HG02973 (cell line): ENCODE data around the gene SIGLEC6.

ENCODE experiments used
- ATAC-seq: cut with Tn5 transposase; IDR thresholded peaks from one replicate; pipeline ENCODE4 v1.9.1; 2021; ENCODE audit warnings: moderate library complexity; ENCODE audit not compliant: unreplicated experiment

The SIGLEC6 gene

GRCh38 chr19:51548891-51549305, 17.4 kb upstream of the SIGLEC6 start:
- no peak for ATAC-seq

DNA sequence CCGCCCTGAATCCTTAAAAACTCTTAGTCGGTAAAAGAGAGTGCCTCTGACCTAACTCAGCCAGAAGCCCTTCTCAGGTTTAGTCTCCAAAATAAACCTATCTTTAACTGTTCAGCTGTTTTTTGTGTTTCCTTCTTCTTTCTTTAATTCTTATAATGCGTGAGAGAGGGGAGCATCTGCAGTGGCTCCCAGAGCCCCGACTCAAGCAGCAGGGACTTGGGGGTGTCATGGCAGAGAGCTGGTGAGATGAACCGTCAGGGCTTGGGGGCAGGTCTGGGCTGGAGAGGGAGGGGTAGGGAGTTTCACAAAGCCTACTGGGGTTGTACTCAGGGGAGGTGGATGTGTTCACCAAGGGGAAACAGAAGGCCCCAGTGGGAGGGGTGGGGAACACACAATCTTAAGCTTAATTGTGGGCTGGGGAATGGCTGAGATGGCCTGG, 16.8 kb upstream of the SIGLEC6 start:
- ATAC-seq, result no peak

- no peak for ATAC-seq
Observed at GRCh38 chr19:51547397-51548212, 16.1 kb upstream of the SIGLEC6 start.

GRCh38 chr19:51546650-51547396, 15.4 kb upstream of the SIGLEC6 start:
- ATAC-seq, result no peak

- ATAC-seq, result no peak
Observed at GRCh38 chr19:51546107-51546649, 14.7 kb upstream of the SIGLEC6 start.

GRCh38 chr19:51544038-51544437, 12.6 kb upstream of the SIGLEC6 start:
- ATAC-seq, result no peak

- no peak for ATAC-seq
Observed at GRCh38 chr19:51542699-51543098, 11.2 kb upstream of the SIGLEC6 start.

DNA sequence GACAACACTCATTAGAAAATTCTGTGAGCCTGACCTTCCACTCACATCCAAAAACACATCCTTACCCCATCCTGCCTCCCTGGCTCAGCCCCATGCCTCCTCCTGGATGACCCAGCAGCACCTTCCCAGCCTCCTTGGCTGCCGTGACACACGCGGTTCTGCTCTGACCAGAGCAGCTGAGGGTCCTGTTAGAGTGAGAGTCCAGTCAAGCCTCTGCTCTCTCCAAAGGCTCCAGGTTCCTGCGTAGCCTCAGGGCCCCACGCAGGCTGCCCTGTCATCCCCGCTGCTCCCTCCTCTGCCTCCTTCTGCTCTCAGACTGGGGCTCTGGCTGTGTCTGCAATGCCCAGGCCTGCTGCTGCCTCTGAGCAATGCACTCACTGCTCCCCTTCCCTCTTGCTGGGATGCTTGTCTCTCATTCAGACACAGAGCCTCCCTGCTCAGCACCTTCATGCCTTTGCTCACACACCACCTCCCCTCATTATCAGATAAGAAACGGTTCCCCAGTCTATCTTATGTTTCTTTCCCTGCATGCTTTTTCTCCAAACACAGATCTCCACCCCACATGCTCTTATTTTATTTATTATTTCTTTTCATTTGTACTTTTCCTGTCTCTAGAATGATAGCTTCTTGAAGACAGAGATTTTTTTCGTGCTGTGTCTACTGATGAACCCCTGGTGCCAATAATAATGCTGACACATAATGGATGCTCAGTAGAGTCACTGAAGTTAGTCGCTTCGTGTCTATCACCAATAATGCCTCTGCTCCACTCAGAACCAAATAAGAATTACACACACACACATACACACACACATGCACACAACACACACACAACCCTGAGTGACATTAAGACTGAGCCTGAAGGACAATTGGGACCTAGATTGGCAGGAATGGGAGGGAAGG, 10.2 kb upstream of the SIGLEC6 start:
- ATAC-seq, result no peak

- ATAC-seq, result no peak
Observed at GRCh38 chr19:51539821-51540366, 8.4 kb upstream of the SIGLEC6 start.

- no peak for ATAC-seq
Observed at GRCh38 chr19:51535535-51535934, 4.1 kb upstream of the SIGLEC6 start.

DNA sequence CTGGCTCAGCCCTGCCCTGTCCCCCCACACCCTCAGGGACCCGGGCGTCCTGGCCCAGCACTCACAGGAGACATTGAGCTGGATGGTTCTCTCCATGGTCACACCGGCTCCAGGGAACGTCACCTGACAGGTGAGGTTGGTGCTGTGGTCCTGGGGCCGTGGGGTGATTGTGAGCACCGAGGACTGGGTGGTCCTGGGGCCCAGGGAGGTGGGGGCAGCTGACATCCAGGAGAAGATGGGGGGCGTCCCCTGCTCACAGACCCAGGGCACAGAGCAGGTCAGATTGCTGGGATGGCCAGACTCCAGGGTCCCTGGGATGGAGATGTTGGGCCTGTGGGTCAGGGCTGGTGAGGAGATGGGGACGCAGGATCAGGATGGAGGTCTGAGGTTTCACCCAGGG, 854 bp downstream of the SIGLEC6 start:
- no peak for ATAC-seq

GRCh38 chr19:51529301-51529700, 2.2 kb downstream of the SIGLEC6 start:
- no peak for ATAC-seq

DNA sequence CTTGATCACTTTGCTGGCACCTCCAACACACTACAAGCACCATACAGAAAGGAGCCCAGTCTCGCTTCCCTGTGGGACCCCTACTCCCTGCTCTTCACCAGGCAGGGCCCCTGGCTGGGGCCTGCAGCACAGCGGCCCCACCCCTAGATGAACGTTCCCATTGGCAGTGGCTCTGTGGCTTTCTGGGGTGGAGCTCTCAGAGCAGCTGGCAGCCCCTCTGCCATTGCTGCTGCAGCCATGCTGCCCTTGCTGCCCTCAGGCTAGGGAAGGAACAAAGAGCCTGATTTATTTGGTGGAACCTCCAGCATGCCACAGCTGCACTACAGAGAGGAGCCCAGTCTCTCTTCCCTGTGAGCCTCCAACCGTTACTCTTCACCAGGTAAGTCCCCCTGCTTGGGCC, 5.8 kb downstream of the SIGLEC6 start:
- no peak for ATAC-seq

DNA sequence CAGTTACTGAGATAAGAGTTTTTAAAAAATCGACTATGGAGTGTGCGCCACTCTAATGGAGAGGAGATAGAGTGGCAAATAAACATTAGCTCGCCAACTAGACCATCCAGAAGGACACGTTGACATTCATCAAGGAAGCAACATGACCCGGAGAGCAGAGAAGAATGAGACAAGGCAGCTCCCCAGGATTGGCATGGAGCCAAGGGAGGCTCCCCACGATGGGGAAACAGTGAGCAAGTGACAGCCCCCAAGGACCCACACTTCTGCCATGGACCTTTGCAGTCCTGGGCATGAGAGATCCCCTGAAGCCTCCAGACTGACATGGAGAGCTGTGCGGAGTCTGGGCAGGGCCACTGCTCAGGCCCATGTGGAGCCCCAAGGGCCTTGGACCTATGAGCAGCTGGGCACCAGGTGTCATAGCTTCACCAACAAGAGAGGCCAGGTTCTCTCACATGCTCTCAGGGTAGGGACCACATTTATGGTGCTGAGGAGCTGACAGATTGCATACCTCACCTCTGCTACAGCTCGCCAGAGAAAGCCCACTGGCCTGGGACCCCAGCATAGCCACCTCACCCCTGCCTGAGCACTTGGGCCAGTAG, 6.7 kb downstream of the SIGLEC6 start:
- ATAC-seq, result no peak

DNA sequence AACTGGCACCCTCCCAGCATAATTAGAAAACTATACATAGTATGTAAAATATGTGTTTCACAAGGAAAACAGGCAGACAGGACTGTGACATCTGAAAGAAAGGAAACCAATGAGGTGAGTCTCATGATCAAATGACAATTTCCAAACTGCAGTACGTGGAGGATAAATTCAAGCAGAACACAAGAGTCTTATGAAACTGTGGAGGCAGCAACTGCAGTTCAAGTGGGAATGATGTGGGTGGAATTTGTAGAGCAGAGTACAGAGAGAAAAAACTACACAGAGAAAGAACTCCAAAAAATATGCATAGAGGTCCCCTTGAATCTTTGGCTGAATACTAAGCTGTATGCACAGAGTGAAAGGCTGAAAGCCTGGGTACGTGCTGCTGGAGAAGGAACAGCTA, 9.7 kb downstream of the SIGLEC6 start:
- ATAC-seq, result no peak

DNA sequence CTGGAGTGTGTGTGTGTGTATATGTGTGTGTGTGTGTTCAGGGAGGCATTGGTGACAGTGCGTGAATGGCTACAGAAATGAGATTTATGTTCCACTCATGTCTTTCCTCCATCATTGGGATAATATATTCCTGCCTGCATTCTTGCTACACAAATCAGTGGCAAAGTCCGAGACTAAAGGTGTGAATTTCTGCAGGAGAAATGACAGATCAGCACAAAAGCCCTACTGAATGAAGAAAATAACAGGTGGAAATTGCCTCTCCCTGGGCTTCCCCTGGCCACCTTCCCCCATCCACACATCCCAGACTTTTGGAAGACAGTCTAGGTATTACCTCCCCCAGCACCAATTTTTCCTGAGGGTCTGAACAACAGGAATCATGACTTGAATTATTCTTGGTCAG, 10.1 kb downstream of the SIGLEC6 start:
- ATAC-seq, result no peak

- no peak for ATAC-seq
Observed at GRCh38 chr19:51520728-51521127, 10.7 kb downstream of the SIGLEC6 start.

DNA sequence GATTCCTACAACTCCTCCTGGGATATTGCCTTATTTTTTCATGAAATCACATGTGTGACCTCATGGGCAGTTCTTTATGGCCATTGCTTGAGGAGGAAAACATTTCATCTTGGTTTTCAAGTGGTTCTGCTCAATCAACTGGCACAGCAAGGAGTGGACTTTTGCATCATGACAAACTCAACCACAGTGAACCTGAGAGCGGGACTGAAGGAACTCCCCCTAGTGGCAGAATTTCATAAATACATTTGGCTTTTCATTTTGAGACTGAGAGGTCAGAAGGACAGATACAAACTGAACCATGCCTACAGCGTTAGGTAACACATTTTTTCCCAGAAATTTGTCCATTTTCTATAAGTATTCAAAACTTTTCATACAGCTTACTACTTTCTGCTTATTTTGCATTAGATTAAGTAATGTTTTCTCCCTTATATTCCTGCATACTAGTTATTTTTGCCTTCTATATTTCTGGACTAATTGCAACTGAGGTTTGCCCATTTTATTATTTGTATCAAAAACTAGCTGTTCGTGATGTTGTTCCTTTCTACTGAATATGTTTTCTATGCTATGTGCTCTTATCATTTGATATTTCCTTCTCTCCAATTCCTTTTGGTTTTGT, 16.5 kb downstream of the SIGLEC6 start:
- no peak for ATAC-seq

GRCh38 chr19:51513968-51514367, 17.5 kb downstream of the SIGLEC6 start:
- no peak for ATAC-seq

GRCh38 chr19:51511353-51511752, 20.1 kb downstream of the SIGLEC6 start:
- ATAC-seq, result no peak
